Measurements from ENCODE around the gene SCCPDH. TPM values are rescaled to one million over a fixed set of nuclear protein-coding genes. Genes with fewer than 3 reads are reported as not detected.
"Not testable (repeated sequence)": the region's sequence is repeated elsewhere in the genome, so short reads cannot be mapped to it uniquely, and the experiment has no call there.

Gene SCCPDH
- 2.8 TPM for total RNA-seq

GRCh38 chr1:246724016-246724730 is at the start of gene SCCPDH:
TSS of gene SCCPDH (plus strand) at chr1:246724409. CDS start at chr1:246724423, 14 bp downstream.
- ATAC-seq = peak; percentile 80

GRCh38 chr1:246677842-246678241 is 46.4 kb upstream of the SCCPDH start:
- no peak for ATAC-seq

- ATAC-seq = no peak
Observed at GRCh38 chr1:246678816-246679793, 45.1 kb upstream of the SCCPDH start.

GRCh38 chr1:246679794-246680177 is 44.4 kb upstream of the SCCPDH start:
- no peak for ATAC-seq

GRCh38 chr1:246680190-246680589 is 44.0 kb upstream of the SCCPDH start:
- no peak for ATAC-seq

- no peak for ATAC-seq
Observed at GRCh38 chr1:246680696-246681130, 43.5 kb upstream of the SCCPDH start.

GRCh38 chr1:246681900-246682895 is 42.0 kb upstream of the SCCPDH start:
- ATAC-seq = no peak

- ATAC-seq = no peak
Observed at GRCh38 chr1:246683521-246683920, 40.7 kb upstream of the SCCPDH start.

GRCh38 chr1:246687002-246687401 is 37.2 kb upstream of the SCCPDH start:
- no peak for ATAC-seq

GRCh38 chr1:246689409-246690008 is 34.7 kb upstream of the SCCPDH start:
- peak; percentile 97 for ATAC-seq

GRCh38 chr1:246690100-246690499 is 34.1 kb upstream of the SCCPDH start:
- ATAC-seq = no peak

GRCh38 chr1:246691622-246692495 is 32.4 kb upstream of the SCCPDH start:
- ATAC-seq = no peak

GRCh38 chr1:246694213-246694895 is 29.9 kb upstream of the SCCPDH start:
- not testable (repeated sequence) for ATAC-seq

GRCh38 chr1:246695136-246695535 is 29.1 kb upstream of the SCCPDH start:
- ATAC-seq = peak; percentile 71

GRCh38 chr1:246695666-246696065 is 28.5 kb upstream of the SCCPDH start:
- ATAC-seq = no peak

- no peak for ATAC-seq
Observed at GRCh38 chr1:246698466-246699094, 25.6 kb upstream of the SCCPDH start.

- ATAC-seq = peak; percentile 87
Observed at GRCh38 chr1:246699095-246699735, 25.0 kb upstream of the SCCPDH start.

- no peak for ATAC-seq
Observed at GRCh38 chr1:246703581-246703980, 20.6 kb upstream of the SCCPDH start.

- no peak for ATAC-seq
Observed at GRCh38 chr1:246705368-246705767, 18.8 kb upstream of the SCCPDH start.
